ENCODE results near the gene EVI2B. TPM values are rescaled to one million over a fixed set of nuclear protein-coding genes. Genes with fewer than 3 reads are reported as not detected.
A peak's percentile ranks its signal among the peaks of the same experiment; 100 is the strongest.
"Not testable (repeated sequence)": the region's sequence is repeated elsewhere in the genome, so short reads cannot be mapped to it uniquely, and the experiment has no call there.

The EVI2B gene
- polyA plus RNA-seq, 12 donors, result 1.1 to 20.1 (median 2.6) TPM; not detected in 2

GRCh38 chr17:31311526-31311925 is 2.3 kb downstream of the EVI2B start:
- no peak for DNase-seq

GRCh38 chr17:31310886-31311285 is 3.0 kb downstream of the EVI2B start:
- no peak for DNase-seq

- no peak for DNase-seq
These were observed 3.6 kb downstream of the EVI2B start for GRCh38 chr17:31310260-31310659.

- no peak for DNase-seq
These were observed 4.3 kb downstream of the EVI2B start for GRCh38 chr17:31309556-31309955.

GRCh38 chr17:31308372-31309334 is 5.2 kb downstream of the EVI2B start:
- no peak for DNase-seq

GRCh38 chr17:31307640-31308039 is 6.2 kb downstream of the EVI2B start:
- DNase-seq, result no peak

GRCh38 chr17:31299624-31300023 is 14.2 kb downstream of the EVI2B start:
- no peak for DNase-seq

- no peak for DNase-seq
These were observed 16.8 kb downstream of the EVI2B start, which contains the start of gene OMG for GRCh38 chr17:31297090-31297489. TSS of gene OMG (minus strand) at chr17:31297239. CDS start at chr17:31296331, 908 bp downstream.

- DNase-seq, result no peak
These were observed 17.7 kb downstream of the EVI2B start for GRCh38 chr17:31296142-31296541.

- DNase-seq, result no peak
These were observed 18.4 kb downstream of the EVI2B start for GRCh38 chr17:31295489-31295871.

GRCh38 chr17:31294820-31295488 is 18.9 kb downstream of the EVI2B start:
- no peak for DNase-seq

- no peak for DNase-seq
These were observed 19.6 kb downstream of the EVI2B start for GRCh38 chr17:31294231-31294630.

GRCh38 chr17:31293581-31293980 is 20.3 kb downstream of the EVI2B start:
- DNase-seq, result no peak

GRCh38 chr17:31291820-31292219 is 22.0 kb downstream of the EVI2B start:
- DNase-seq, result no peak

- DNase-seq, result no peak
These were observed 24.1 kb downstream of the EVI2B start for GRCh38 chr17:31289790-31290189.

- not testable (repeated sequence) for DNase-seq
These were observed 25.9 kb downstream of the EVI2B start for GRCh38 chr17:31287932-31288331.

- DNase-seq, result no peak
These were observed 27.3 kb downstream of the EVI2B start for GRCh38 chr17:31286587-31286986.

GRCh38 chr17:31283841-31284240 is 30.0 kb downstream of the EVI2B start:
- no peak for DNase-seq

GRCh38 chr17:31281061-31281460 is 32.8 kb downstream of the EVI2B start:
- no peak for DNase-seq

- no peak for DNase-seq
These were observed 34.5 kb downstream of the EVI2B start for GRCh38 chr17:31279401-31279800.

GRCh38 chr17:31275116-31275515 is 38.7 kb downstream of the EVI2B start:
- no peak for DNase-seq

GRCh38 chr17:31274252-31274651 is 39.6 kb downstream of the EVI2B start:
- peak; percentile 13 for DNase-seq

- no peak for DNase-seq
These were observed 40.3 kb downstream of the EVI2B start for GRCh38 chr17:31273516-31273915.

Data from muscle of arm (tissue), 12 donors.